Chondrocyte (in vitro differentiated cells): ENCODE measurements around the gene DSG2. TPM values are rescaled to one million over a fixed set of nuclear protein-coding genes. Genes with fewer than 3 reads are reported as not detected.

Source experiments
- DNase-seq: peaks from one replicate; pipeline ENCODE4 v3.0.0; 2021; ENCODE audit warnings: mixed read lengths, low spot score
- H3K27ac Mint-ChIP-seq: one replicate; pipeline ENCODE4 v1.8.0; 2021; ENCODE audit warnings: mild to moderate bottlenecking, moderate library complexity, mixed read lengths; ENCODE audit not compliant: unreplicated experiment
- H3K27me3 Mint-ChIP-seq: 2 replicates; pipeline ENCODE4 v1.8.0; 2021; ENCODE audit warnings: low read depth, mixed read lengths
- H3K36me3 Mint-ChIP-seq: 2 replicates; pipeline ENCODE4 v1.8.0; 2021; ENCODE audit warnings: low read depth, mixed read lengths
- H3K4me1 Mint-ChIP-seq: 2 replicates; pipeline ENCODE4 v1.8.0; 2021; ENCODE audit warnings: low read depth, mild to moderate bottlenecking, mixed read lengths
- H3K4me3 Mint-ChIP-seq: one replicate; pipeline ENCODE4 v1.8.0; 2021; ENCODE audit warnings: mild to moderate bottlenecking, moderate library complexity, mixed read lengths; ENCODE audit not compliant: unreplicated experiment
- H3K9me3 Mint-ChIP-seq: 2 replicates; pipeline ENCODE4 v1.8.0; 2021; ENCODE audit warnings: low read depth, mixed read lengths
- CTCF ChIP-seq: fragments of 200-600 bp; sonication (generic); IDR thresholded peaks from 2 replicates; pipeline ENCODE4 v1.5.0; 2021; ENCODE audit warnings: antibody characterized with exemption, mild to moderate bottlenecking, moderate library complexity
- long read RNA-seq: library from polyadenylated mRNA; stranded (forward); transcript quantifications from one replicate; pipeline ENCODE4 v2.0.0, GENCODE V29; 2021
- total RNA-seq: library from RNA; stranded (reverse); gene quantifications from 3 replicates; pipeline ENCODE4 v1.2.1, GENCODE V29; 2021

Gene DSG2
- 16.1 to 45.0 TPM (median 43.7 TPM) in 3 replicates for total RNA-seq
- long read RNA-seq, full-length matches to known transcripts, result 87 of 100 reads
- long read RNA-seq, partial matches to known transcripts, result 7 of 100 reads
- long read RNA-seq, other reads (novel, unspliced or antisense), result 6 of 100 reads

GRCh38 chr18:31497836-31498573, at the start of gene DSG2:
DSG2 (plus strand) TSS chr18:31498177; CDS start chr18:31498252, 75 bp downstream.
- Mint-ChIP-seq H3K27ac (peak within 1 kb of the TSS; percentile 53), H3K36me3 (no peaks in the 10 kb centered on the region), H3K4me3 (peak within 1 kb of the TSS; percentile 89), H3K4me1 (peaks cover 8% of the 10 kb centered on the region), H3K9me3 (no peaks in the 10 kb centered on the region), H3K27me3 (no peaks in the 10 kb centered on the region)
- no peak for DNase-seq
- no peak for TF ChIP-seq CTCF

DNA sequence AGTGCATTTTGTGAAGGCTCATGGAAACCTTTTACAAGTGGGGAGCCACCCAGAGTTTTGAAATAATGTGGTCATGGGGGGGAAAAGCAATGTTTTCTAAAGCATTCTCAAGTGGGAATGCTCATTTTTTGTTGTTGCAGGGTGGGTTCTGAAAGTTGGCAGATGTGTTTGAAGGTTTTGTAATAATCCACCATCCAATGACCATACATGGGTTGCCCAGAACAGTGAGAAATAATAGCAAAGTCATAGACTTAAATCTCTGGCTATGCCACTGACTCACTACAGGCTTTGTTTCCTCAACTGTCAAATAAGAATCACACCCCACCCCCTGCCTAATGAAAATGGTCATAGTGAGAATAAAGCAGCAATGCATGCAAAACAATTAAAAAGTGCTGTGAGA, 47.6 kb upstream of the DSG2 start:
- H3K4me1 Mint-ChIP-seq, result peaks cover 5% of the 10 kb centered on the region
- DNase-seq, result no peak
- peaks cover 1% of the 10 kb centered on the region for H3K27me3 Mint-ChIP-seq
- H3K4me3 Mint-ChIP-seq, result no peak overlapping the region
- no peak overlapping the region for H3K27ac Mint-ChIP-seq
- no peaks in the 10 kb centered on the region for H3K9me3 Mint-ChIP-seq
- H3K36me3 Mint-ChIP-seq, result no peaks in the 10 kb centered on the region
- TF ChIP-seq CTCF, result no peak

DNA sequence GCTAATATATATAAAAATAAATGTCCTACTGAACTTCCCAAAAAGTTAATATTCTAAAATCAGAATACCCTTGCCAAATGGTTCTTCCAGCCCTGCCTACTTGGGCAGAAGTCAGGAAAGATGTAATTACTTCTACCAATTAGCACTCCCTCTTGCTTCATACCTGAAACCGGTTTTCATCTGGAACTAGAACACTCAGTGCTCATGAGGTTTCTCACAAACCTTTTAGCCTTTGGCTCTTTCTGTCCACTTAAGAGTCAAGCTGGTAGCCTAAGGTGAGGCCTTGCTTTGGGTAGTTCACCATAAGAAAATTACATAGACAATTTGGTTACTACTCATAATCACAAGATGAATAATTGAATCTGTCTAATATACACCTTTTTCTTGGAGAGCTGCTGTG, 46.4 kb upstream of the DSG2 start:
- no peak overlapping the region for H3K4me3 Mint-ChIP-seq
- no peaks in the 10 kb centered on the region for H3K36me3 Mint-ChIP-seq
- H3K27ac Mint-ChIP-seq, result no peak overlapping the region
- DNase-seq, result no peak
- no peaks in the 10 kb centered on the region for H3K9me3 Mint-ChIP-seq
- peaks cover 5% of the 10 kb centered on the region for H3K4me1 Mint-ChIP-seq
- no peaks in the 10 kb centered on the region for H3K27me3 Mint-ChIP-seq
- TF ChIP-seq CTCF, result no peak

GRCh38 chr18:31454066-31454708, 43.8 kb upstream of the DSG2 start:
- no peak for DNase-seq
- H3K27ac Mint-ChIP-seq, result peak overlapping the region; percentile 47
- no peaks in the 10 kb centered on the region for H3K36me3 Mint-ChIP-seq
- H3K9me3 Mint-ChIP-seq, result no peaks in the 10 kb centered on the region
- H3K27me3 Mint-ChIP-seq, result peaks cover 3% of the 10 kb centered on the region
- peaks cover 5% of the 10 kb centered on the region for H3K4me1 Mint-ChIP-seq
- no peak for TF ChIP-seq CTCF
- H3K4me3 Mint-ChIP-seq, result no peak overlapping the region

DNA sequence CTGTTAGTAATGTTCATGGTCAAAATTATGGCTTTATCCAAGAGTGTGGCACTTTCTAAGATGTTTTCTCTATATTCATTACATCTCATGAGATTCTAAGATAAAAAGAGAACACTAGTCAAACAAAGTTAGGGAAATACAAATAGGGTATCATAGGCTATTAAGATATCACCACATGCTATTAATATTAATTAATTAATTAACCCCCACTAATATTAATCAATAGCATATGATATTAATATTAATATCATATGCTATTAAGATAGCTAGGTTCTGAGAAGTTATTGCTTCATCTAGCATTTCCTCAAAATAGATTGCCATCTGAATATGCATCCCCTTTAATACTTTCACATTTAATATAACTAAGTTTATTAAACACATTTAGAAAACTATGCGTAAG, 28.3 kb upstream of the DSG2 start:
- H3K27me3 Mint-ChIP-seq, result peaks cover 2% of the 10 kb centered on the region
- peaks cover 8% of the 10 kb centered on the region for H3K4me1 Mint-ChIP-seq
- no peak overlapping the region for H3K27ac Mint-ChIP-seq
- no peak for TF ChIP-seq CTCF
- H3K4me3 Mint-ChIP-seq, result no peak overlapping the region
- DNase-seq, result no peak
- no peaks in the 10 kb centered on the region for H3K36me3 Mint-ChIP-seq
- no peaks in the 10 kb centered on the region for H3K9me3 Mint-ChIP-seq
